ENCODE measurements around the gene CELF5. TPM values are rescaled to one million over a fixed set of nuclear protein-coding genes. Genes with fewer than 3 reads are reported as not detected.
A peak's percentile ranks its signal among the peaks of the same experiment; 100 is the strongest.

The CELF5 gene
- total and polyA plus RNA-seq, 9 of the 15 experiments (the other 6 are each of a cell fraction or from before 2014, with no cell fraction given): 0.01 to 0.56 (median 0.22) TPM

DNA sequence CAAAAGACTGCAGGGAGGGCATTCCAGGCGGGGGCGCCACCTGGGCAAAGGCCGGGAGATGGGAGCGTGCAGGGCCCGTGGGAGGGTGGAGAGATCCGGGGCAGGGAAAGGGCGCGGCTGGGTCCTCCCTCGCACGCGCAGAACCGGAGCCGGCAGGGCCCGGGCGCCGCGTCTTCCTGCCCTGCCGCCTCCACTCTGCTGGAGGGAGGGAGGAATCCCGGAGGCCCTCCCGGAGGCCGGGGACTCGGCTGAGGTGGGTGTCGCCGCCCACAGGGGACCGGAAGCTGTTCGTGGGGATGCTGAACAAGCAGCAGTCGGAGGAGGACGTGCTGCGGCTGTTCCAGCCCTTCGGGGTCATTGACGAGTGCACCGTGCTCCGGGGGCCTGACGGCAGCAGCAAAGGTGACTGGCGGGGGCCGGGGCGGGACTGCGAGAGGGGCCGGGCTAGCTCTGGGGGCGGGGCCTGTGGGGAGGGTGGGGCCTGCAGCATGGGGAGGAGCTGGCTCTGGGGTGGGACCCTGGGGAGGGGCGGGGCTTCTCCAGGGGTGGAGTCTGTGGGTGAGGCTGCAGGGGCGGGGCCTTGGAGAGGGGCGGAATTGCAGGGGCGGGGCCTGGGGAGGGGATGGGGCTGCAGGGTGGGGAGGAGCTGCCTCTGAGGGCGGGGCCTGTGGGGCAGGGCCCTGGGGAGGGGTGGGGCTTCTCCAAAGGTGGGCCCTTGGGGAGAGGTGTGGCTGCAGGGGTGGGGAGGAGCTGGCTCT lies 51.3 kb downstream of the CELF5 start (continued):
- TF ChIP-seq KLF1 (tag; IDR thresholded peaks at IDR 0.05) (peak; percentile 9; the same call in 1 of the 2 replicates), ZNF780A (CRISPR knock-in tag; IDR thresholded peaks at IDR 0.05) (no peak), NRF1 (conservative IDR thresholded peaks at IDR 0.05 in 1 of 2, IDR thresholded peaks at IDR 0.05 in 1 of 2) (peak; percentile 71 to 74), CREM (IDR thresholded peaks at IDR 0.05; ENCODE audit: low read depth) (0 out of 2 replicates have a peak, but pooled peaks have one; percentile 10), PML (IDR thresholded peaks at IDR 0.05; ENCODE audit: low read length) (no peak), PYGO2 (tag; IDR thresholded peaks at IDR 0.05) (no peak), SNRNP70 (optimal IDR thresholded peaks at IDR 0.05; ENCODE audit: low read depth, low read length) (no peak), ZNF707 (CRISPR knock-in tag; conservative IDR thresholded peaks at IDR 0.05) (no peak), ARNT (IDR thresholded peaks at IDR 0.05) (no peak), SRF (CRISPR knock-in tag; IDR thresholded peaks at IDR 0.05) (no peak), SRSF3 (IDR thresholded peaks at IDR 0.05; ENCODE audit: insufficient read depth, low read length) (no peak), ZNF644 (tag; IDR thresholded peaks at IDR 0.05; ENCODE audit: low read depth) (no peak), MAFF (IDR thresholded peaks at IDR 0.05; ENCODE audit: low read length) (no peak), HCFC1 (IDR thresholded peaks at IDR 0.05; ENCODE audit: low read depth, low read length) (no peak; the same call in 1 of the 2 replicates), THRAP3 (IDR thresholded peaks at IDR 0.05; ENCODE audit: borderline replicate concordance) (no peak)
- TF ChIP-seq, protein P1, sequence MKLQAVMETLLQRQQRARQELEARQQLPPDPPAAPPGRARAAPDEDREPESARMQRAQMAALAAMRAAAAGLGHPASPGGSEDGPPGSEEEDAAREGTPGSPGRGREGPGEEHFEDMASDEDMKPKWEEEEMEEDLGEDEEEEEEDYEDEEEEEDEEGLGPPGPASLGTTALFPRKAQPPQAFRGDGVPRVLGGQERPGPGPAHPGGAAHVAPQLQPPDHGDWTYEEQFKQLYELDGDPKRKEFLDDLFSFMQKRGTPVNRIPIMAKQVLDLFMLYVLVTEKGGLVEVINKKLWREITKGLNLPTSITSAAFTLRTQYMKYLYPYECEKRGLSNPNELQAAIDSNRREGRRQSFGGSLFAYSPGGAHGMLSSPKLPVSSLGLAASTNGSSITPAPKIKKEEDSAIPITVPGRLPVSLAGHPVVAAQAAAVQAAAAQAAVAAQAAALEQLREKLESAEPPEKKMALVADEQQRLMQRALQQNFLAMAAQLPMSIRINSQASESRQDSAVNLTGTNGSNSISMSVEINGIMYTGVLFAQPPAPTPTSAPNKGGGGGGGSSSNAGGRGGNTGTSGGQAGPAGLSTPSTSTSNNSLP (IDR thresholded peaks at IDR 0.05; ENCODE audit: borderline replicate concordance, low read depth, low read length): no peak
- TF ChIP-seq, protein P2, sequence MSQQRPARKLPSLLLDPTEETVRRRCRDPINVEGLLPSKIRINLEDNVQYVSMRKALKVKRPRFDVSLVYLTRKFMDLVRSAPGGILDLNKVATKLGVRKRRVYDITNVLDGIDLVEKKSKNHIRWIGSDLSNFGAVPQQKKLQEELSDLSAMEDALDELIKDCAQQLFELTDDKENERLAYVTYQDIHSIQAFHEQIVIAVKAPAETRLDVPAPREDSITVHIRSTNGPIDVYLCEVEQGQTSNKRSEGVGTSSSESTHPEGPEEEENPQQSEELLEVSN (IDR thresholded peaks at IDR 0.05; ENCODE audit: borderline replicate concordance in 1 of 2, extremely low read depth in 1 of 2, insufficient read depth in 1 of 2, insufficient read length in 1 of 2, low read depth in 1 of 2, low read length in 1 of 2, poor library complexity in 1 of 2, severe bottlenecking in 1 of 2): peak in 1 of 2 experiments; percentile 56
- TF ChIP-seq, protein P3, sequence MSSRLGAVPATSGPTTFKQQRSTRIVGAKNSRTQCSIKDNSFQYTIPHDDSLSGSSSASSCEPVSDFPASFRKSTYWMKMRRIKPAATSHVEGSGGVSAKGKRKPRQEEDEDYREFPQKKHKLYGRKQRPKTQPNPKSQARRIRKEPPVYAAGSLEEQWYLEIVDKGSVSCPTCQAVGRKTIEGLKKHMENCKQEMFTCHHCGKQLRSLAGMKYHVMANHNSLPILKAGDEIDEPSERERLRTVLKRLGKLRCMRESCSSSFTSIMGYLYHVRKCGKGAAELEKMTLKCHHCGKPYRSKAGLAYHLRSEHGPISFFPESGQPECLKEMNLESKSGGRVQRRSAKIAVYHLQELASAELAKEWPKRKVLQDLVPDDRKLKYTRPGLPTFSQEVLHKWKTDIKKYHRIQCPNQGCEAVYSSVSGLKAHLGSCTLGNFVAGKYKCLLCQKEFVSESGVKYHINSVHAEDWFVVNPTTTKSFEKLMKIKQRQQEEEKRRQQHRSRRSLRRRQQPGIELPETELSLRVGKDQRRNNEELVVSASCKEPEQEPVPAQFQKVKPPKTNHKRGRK (tag; IDR thresholded peaks at IDR 0.05): no peak
- TF ChIP-seq, protein P4, sequence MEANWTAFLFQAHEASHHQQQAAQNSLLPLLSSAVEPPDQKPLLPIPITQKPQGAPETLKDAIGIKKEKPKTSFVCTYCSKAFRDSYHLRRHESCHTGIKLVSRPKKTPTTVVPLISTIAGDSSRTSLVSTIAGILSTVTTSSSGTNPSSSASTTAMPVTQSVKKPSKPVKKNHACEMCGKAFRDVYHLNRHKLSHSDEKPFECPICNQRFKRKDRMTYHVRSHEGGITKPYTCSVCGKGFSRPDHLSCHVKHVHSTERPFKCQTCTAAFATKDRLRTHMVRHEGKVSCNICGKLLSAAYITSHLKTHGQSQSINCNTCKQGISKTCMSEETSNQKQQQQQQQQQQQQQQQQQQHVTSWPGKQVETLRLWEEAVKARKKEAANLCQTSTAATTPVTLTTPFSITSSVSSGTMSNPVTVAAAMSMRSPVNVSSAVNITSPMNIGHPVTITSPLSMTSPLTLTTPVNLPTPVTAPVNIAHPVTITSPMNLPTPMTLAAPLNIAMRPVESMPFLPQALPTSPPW (CRISPR knock-in tag; IDR thresholded peaks at IDR 0.05): peak; percentile 74

Data from K562 (cell line).